22Rv1 (cell line): ENCODE data around the gene EGFR.

Experiments
- ZFX ChIP-seq: fragments of 450-650 bp; IDR thresholded peaks from 2 replicates; pipeline ENCODE4 v1.6.1; 2017; ENCODE audit warnings: antibody characterized with exemption, borderline replicate concordance
- TF ChIP-seq, protein P1 (sequence below): fragments of 450-650 bp; IDR thresholded peaks from 2 replicates; pipeline ENCODE4 v1.5.1; 2017; ENCODE audit warnings: mild to moderate bottlenecking

DNA sequence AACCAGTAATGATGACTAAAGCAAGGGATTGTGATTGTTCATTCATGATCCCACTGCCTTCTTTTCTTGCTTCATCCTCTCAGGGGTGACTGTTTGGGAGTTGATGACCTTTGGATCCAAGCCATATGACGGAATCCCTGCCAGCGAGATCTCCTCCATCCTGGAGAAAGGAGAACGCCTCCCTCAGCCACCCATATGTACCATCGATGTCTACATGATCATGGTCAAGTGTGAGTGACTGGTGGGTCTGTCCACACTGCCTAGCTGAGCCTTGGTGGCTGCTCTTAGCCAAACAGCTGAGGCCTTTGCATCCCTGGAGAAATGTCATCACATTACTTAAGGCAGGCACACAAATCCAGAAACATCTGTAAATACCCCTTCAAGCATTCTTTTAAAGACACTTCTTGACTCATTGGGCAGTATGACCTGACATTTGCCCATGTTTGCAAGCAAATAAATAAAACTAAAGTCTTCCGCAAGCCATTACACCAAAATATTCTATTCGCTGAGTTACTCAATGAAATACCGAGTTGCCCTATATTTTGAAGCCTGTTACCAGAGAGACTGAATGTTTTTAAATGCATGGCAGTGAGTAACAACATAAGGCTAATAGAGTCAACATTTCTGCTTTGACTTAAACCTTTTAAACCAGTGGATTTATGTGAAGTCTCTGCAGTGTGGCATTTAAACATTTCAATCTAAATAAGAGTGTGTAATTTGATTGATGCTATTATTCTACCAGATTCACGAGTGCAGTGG is 180.0 kb downstream of the EGFR start:
- TF ChIP-seq, protein P1, sequence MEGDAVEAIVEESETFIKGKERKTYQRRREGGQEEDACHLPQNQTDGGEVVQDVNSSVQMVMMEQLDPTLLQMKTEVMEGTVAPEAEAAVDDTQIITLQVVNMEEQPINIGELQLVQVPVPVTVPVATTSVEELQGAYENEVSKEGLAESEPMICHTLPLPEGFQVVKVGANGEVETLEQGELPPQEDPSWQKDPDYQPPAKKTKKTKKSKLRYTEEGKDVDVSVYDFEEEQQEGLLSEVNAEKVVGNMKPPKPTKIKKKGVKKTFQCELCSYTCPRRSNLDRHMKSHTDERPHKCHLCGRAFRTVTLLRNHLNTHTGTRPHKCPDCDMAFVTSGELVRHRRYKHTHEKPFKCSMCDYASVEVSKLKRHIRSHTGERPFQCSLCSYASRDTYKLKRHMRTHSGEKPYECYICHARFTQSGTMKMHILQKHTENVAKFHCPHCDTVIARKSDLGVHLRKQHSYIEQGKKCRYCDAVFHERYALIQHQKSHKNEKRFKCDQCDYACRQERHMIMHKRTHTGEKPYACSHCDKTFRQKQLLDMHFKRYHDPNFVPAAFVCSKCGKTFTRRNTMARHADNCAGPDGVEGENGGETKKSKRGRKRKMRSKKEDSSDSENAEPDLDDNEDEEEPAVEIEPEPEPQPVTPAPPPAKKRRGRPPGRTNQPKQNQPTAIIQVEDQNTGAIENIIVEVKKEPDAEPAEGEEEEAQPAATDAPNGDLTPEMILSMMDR = no peak
- no peak for TF ChIP-seq ZFX
